Activated CD8-positive, alpha-beta memory T cell treated with anti-CD3 and anti-CD28 coated beads, Interleukin-2, amount 50 U/mL, for 24 hours (primary cell): ENCODE data around the gene MYL10.
"Not testable (repeated sequence)": the region's sequence is repeated elsewhere in the genome, so short reads cannot be mapped to it uniquely, and the experiment has no call there.

Experiments used
- DNase-seq: peaks from one replicate; pipeline ENCODE4 v3.0.0-alpha.2; 2020; ENCODE audit errors: extremely low read depth

Gene MYL10

DNA sequence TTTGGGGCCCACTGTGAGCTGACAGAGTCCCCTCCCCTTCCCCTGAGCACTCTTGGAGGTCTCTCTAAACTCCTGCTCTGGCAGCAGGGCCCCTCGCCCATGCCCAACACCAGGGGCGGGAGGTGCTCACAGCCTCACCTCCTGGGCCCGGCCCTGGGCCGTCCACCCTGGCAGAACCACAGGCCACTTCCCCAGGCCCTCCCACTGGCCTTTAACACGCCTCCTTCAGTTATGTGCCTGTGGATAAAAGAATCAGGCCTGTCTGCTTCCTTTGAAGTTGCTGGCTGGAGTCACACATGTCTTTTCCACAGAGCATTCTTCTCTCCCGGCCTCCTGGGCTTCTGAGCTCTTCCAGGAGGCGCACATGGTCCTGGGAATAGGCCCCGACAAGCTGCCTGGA, 10.2 kb downstream of the MYL10 start:
- no peak for DNase-seq

DNA sequence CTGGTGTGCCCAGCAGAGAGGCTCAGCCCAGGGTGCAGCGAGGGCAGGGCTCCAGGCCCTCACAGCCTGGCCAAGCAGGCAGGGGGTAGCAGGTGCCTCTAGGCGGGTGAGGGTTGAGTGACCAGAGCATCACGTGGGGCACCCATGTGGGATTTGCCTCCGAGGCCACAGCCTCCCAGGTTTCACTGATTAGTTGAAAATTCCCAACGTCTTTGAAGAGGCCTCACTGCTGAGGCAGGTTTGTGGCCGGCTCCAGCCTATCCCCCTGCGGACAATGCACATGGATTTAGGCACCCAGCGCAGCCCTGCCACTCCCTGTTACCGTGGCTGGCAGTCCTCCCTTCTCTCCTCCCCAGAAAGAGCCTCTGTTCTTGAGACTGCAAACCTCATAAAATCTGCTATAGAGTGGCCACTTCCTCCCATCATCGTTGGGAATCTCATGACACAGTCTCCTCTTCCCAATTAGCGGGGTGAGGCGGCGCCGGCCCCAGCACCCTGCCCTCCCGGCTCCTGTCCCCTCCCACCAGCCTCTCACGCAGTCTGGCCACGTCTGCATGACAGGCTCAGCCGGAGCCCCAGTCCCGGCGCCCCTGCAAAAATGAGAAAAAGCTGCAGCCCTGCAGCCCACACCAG, 10.8 kb downstream of the MYL10 start:
- DNase-seq = no peak

DNA sequence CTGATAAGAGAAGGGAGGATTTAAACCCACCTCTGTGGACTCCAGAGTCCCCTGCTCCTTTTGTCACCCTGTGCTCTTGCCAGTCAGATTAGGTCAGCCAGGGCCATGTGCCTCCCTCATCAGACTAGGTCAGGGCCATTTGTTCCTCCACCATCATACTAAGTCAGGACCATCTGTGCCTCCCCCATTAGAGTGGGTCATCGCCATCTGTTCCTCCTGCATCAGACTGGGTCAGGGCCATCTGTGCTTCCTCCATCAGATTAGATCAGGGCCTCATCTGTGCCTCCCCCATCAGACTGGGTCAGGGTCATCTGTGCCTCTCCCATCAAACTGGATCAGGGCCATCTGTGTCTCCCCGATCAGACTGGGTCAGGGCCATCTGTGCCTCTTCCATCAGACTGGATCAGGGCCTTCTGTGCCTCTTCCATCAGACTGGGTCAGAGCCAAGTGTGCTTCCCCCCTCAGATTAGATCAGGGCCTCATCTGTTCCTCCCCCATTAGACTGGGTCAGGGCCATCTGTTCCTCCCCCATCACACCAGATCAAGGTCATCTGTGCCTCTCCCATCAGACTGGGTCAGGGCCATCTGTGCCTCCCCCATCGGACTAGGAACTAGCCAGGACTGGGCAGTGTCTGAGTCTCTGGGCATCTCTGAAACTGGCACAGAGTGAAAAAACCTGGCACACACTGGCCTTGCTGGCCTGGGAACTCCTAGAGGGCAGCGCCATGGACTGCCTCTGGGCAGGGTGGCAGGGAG, 11.5 kb downstream of the MYL10 start:
- DNase-seq = no peak

DNA sequence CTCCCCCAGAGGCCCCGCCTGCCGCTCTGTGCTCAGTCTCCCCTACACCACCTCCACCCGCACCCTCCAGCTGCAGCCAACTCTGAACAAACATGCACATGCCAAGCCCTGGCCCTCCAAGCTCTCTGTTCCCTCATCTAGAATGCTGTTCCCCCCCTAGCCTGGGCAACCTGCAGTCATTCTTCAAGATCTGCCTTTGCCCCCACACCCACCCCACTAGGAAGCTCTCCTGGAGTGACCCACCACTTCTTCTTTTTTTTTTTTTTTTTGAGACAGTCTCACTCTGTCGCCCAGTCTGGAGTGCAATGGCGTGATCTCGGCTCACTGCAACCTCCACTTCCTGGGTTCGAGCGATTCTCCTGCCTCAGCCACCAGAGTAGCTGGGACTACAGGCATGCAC, 13.7 kb downstream of the MYL10 start:
- DNase-seq = no peak

DNA sequence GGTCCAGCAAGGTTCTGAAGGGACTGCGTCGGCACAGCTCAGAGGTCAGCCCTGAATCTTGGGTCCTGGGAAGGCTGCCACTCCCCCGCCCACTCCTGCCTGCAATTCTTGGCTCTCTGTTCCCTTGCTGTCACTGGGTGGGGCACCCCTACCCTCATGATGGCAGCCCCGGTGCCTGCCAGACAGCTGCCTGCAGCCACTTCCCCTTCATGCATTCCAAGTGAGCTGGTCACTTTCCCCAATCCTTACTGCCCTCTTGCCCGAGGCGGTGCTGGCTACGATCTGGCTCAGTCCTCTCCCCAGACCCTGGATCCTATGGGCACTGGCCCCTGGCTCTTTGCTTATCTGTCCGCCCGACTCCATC, 14.2 kb downstream of the MYL10 start:
- no peak for DNase-seq

DNA sequence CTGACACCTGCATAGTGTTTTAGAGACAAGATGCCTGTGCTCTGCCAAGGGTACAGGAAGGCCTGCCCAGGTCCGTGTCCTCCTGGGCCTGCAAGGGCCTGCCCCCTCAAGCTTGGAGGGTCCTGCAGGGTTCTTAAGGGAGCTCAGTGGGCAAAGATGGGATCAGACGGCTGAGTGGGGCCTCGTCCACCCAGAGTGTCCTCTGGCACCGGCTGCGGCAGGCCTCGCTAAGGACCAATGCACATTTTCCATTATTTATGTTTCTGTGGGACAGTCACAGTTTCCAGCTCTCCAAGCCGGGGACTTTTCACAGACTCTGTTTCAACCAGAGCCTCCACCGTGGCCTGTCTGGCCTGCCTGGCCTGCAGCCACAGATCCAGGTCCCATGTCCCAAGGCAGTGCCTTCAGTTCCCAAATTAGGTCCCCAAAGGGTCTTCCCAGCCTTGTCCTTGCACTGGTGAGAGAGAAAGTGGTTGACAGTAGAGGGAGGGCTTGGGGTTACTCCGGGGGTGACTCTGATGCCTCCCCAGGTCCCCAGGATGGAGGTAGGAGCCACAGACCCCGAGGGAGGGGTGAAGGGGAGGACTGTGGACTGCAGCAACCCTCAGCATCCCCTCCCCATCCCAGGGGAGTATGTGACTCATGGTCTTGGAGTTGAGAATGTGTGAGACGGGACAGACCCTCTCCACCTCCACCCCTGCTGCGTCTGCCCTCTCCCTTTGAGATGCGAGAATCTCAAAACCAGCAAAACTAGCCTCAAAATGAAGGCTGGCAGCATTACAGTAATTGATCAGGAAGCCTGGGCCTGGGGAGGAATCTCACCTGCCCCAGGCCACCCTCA, 14.8 kb downstream of the MYL10 start:
- DNase-seq = no peak

DNA sequence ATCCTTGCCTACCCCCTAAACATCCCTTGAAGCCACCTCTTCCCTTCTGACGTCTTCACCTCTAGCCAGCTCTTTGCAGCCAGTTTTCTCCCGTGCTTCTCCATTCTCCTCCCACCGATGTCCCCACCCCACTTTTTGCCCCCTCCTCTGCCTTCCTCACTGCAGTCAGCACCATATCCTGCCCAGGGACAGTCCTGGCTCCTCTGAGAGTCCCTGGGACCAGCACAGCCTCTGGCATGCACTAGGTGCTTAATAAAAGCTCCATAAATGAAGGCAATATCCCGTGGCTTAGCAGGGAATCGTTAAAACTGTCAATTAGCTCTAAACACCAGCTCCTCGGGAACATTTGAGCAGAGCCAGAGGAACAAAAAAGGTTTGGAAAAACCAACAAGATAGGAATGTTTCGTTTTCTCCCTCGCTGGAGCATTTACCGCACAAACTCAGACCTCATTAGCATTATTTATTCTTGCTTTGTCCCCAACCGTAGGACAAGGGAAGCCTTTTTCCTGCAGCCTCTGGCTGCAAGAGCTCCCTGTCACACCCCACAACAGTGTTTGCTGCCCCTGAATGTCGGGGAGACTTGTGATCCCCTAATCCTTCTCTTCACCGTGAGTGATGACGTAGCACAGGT, 16.1 kb downstream of the MYL10 start:
- DNase-seq = no peak

DNA sequence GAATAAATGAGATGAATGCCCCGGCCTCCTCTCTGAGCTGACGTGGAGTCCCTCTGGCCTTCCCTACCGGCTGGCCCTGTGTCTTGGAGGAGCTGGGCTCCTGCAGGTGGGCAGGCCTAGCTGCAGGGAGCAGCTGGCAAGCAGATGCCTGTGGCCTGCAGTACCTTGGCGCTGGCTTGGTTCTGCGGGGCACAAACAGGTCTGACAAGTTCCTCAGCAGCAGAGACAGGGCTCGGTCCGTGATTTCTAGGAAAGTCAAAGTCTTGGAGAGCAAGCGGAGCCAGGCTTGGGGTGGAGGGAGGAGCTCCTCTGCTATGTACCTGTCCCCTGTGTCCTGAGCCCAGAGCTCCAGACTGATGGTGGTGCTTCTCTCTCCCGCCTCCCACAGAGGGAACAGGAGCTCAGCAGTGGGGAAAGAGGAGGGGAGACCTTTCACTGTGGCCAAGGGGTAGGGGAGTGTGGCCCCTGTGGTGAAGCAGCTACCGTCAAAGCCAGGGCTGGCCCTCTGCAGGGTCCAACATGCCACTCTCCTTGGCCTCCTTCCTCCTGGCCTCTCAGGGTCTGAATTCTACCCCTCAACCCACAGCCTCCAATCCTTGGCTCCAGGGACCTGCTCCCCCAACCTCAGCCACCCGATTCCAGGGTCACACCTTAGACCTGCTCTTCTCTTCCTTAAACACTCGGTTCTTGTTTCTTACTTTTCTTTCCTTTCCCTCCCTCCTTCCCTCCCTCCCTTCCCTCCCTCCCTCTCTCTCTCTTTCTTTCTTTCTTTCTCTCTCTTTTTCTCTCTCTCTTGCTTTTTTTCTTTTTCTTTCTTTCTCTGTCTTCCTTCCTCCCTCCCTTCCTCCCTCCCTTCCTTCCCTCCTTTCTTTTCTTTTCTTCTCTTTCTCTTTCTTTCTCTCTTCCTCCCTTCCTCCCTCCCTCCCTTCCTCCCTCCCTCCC, 20.1 kb downstream of the MYL10 start:
- no peak for DNase-seq

DNA sequence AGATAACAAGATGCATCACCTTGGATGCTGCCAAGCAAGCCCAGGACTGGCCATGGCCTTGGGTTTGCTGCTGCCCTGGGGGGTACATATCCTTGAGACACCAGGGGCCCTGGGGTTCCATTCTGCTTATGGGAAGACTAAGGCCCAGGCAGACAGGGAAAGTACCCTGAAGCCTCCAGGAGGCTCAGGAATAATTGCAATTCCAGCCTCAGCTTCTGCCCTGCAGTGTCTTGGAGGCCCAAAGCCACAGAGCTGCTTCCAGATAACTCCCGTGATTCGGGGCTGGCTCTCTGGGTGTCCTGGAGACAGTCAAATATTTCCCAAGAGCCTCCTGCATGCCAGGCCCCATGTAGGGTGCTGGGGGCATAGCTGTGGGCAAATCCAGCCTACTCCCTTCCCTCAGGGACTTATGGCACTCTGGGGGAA, 22.6 kb downstream of the MYL10 start:
- DNase-seq = no peak

DNA sequence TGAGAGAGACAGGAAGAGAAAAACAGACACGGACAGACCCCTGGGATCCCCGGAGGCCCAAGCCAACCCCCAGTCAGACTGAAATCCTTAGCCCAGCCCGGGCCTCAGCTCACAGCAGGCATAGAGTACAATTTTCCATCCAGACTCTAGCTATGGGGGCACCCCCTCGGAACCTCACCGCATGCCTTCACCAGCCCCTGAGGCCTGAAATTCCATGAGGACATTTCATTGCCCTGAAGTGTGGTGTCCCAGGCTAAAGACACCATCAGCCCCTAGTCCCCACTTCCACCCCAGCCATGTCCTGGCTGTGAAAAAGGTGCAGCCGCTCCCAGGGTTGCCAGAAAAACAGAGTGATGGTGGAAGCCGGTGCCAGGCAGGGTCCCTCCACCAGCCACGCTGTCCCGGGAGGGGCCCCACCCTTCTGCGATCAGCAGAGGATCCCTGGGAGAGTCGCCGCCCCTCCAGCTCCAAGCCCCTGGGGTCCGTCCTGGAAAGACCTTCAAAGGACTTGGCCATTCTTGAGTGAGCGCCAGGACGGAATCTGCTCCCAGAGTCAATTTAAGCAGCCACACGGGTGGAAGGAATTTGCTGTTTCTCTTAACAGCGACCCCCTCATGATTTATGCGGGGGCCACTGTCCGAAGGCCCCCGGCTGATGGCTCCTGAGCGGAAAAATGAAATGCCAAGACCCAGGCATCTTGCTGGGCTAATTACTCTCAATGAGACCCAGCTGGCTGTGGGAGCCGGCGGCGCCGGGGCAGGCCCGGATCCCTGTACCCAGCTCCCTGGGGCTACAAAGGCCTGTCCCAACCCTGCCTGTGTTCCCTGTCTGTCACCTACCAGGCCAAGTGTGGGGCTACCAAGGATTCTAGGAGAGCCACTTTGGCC, 23.2 kb downstream of the MYL10 start:
- no peak for DNase-seq

DNA sequence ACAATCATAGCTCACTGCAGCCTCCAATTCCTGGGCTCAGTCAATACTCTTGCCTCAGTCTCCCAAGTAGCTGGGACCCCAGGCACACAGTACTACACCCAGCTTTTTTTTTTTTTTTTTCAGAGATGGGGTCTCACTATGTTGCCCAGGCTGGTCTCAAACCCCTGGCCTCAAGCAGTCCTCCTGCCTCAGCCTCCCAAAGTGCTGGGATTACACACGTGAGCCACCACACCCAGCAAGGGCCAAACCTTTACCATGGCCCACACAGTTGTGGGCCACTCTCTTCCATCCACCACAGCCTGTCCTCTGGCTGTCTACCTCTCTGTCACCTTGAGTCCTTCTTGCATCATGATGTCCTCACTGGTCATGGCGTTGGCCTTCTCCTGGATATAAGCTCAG, 24.2 kb downstream of the MYL10 start:
- not testable (repeated sequence) for DNase-seq

DNA sequence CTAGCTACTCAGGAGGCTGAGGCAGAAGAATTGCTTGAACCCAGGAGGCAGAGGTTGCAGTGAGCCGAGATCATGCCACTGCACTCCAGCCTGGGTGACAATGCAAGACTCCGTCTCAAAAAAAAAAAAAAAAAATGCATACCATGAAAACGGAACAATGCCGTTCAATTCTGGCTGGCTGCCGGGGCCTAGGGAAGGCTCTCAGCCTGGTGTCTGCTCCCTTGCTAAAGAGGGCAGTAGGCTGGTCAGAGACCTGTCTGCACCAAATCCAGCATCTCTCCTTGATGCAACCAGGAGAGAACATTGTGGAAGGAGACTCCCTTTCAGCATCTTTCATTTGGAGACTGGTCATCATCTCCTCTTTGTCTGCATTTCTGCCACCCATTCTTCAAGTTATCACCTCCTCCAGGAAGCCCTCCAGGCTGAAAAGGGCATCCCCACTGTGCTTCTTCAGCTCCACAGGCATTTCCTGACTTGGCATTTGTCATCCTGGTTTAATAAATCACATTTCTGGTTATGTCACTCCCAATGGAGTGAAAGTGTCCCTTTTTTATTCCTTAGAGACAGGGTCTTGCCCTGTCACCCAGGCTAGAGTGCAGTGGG, 24.7 kb downstream of the MYL10 start:
- no peak for DNase-seq

DNA sequence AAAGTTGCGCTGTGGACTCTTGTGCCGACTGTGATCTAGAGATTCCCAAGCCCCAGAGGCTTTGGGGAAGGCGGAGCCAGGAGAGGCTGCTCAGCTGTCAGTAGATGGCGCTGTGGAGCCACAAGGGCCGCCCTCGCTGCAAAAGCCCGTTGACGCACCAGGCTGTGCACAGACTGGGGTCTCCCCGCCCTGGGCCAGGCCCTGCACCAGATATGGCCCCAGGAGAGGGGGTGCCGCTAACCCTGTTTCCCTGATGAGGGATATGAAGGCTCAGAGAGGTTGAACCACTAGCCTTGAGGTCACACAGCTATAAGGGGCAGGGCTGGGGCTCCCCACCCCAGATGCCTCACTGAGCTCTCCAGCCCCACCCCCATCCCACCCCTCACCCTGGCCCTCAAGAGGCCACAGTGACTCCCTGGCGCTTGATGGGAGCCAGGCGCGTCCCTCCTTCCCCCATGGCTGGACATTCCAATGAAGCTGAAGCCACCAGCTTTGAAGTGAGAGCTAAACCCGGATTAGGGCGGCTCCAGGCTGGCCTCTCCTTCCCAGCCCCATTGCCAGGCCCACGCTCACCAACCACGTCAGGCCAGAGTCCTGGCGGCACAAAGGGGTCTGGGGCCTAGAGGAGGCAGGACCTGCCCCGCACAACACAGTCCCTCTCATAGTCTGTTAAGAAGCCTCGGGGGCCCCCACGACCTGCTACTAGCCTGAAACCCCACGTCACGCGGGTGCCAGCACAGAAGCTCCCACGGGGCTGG, 26.4 kb downstream of the MYL10 start:
- DNase-seq = peak; percentile 36

DNA sequence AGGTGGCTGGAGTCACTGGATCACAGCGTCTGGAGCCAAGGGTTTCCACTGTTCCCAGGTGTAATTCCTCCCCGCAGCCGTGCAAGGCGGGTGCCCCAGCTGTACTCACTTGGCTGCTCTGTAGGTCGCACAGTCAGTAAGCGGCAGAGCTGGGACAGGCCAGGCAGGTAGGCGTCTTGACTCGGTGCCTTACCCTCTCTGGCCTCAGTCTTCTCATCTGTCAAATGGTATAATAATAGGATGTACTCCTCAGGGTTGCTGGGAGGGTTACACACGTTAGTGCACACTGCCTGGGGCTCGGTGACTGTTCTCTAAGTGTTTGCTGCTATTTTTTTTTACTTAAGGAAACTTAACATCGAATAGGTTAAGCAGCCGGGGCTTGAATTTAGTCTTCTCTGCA, 27.0 kb downstream of the MYL10 start:
- no peak for DNase-seq

DNA sequence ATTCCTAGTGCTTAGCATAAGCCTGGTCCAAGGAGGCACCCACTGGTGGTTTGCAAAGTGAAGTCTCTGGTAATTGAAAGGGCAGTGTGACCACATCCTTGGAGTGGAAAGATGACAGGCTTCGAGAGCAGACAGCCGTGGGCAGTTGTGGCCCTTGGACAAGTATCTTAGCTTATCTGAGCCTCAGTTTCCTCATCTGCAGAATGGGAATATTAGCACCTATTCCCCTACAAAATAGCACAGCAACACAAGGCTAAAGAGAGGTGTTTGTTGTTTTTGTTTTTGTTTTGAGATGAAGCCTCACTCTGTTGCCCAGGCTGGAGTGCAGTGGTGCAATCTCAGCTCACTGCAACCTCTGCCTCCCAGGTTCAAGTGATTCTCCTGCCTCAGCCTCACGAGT, 29.3 kb downstream of the MYL10 start:
- DNase-seq = no peak

DNA sequence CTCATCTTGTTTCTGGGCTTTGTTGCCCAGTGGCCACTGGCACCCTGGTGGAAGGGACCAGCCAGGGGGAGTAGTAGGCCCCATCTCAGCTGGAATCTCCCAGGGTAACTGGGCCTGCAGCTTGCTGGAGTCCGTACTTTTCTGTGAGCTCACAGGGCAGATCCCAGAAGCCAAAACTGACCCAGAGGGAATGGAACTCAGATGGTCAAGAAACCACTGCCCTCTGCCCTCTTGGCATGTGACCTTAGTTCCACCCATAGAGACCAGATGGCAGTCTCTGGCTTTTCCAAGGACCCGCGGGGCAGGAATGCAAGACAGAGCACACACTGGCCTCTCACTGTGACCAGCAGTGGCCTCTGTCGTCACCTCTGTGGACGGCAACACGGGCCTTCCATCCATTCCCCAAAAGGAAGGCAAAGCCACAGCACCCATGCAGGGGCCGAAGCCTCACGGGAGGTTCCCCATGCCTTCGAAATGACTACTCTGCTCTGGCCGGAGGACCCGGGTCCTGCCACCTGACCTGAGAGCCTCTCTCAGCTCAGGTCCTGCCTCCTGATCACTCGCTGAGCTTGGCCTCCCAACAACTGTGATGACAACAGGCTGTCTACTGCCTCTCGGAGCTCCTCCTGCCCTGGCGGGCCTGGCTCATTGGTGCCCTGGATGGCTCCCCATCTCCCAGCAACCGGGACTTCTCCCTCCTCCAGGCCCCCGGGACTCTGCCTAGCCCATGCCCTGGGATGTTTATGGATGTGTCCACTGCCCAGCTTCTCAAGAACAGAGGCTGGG, 29.9 kb downstream of the MYL10 start:
- DNase-seq = no peak

DNA sequence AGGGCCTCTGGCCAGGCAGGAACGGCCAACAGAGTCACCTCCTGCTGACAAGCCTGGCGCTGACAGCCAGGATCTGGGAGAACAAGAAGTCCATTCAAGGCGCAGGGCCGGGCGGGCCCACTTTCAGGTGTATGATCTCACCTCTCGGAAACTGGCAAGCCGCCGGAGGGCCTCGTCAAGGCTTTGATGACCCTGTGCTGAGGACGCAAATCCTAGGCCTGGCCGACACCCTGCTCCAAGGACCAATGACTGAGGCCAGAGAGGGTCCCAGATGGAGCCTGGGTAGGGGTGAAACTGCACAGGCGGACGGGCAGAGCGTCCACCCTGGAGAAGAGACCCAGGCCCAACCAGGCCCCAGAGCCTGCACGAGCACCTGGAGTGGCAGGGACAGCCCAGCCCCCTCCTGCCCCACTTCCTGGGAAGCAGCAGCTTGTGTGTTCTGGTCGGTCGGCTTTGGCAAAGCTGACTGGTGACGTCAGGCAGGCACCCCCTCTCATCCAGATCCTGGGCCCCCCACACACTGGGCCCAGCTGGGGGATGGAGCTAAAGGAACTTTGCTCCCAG, 30.6 kb downstream of the MYL10 start:
- no peak for DNase-seq

DNA sequence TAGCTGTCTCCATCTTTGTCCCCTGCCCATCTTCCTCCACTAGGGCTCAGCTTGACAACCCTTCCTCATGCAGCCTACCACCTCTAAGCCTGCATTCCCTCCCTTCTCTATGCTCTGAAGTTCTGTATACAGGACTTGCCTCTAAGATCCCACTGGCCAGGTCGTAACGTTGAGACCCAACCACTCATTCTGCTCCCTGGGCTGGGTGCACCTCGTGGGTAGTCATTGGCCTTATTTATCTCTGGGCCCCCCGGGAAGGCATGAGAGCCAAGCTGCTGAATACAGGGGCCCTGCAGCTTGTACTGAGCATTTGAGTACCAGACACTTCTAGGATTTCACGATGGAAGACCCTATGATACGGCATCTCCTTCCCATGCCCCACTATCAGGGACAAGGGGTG, 31.2 kb downstream of the MYL10 start:
- no peak for DNase-seq
